H9 (cell line): Measurements from ENCODE around the gene HCFC2. TPM values are rescaled to one million over a fixed set of nuclear protein-coding genes. Genes with fewer than 3 reads are reported as not detected.

Experiments used
- DNase-seq: peaks from one replicate; pipeline ENCODE4 v3.0.0-alpha.2; 2017
- H2AFZ ChIP-seq: one replicate; pipeline ENCODE4 v1.6.1; 2013; ENCODE audit warnings: mild to moderate bottlenecking, low read length, control low read depth, moderate library complexity
- H2AK5ac ChIP-seq: 2 replicates; pipeline ENCODE4 v1.6.1; 2013; ENCODE audit warnings: low read length, control low read depth, mixed read lengths; ENCODE audit not compliant: insufficient read length
- H2BK120ac ChIP-seq: one replicate; pipeline ENCODE4 v1.6.1; 2013; ENCODE audit warnings: low read depth, mild to moderate bottlenecking, low read length, control low read depth, inconsistent platforms; ENCODE audit not compliant: poor library complexity, severe bottlenecking
- H2BK12ac ChIP-seq: 2 replicates; pipeline ENCODE4 v1.6.1; 2013; ENCODE audit warnings: low read length, control low read depth, mixed read lengths, low read depth; ENCODE audit not compliant: insufficient read length
- H2BK15ac ChIP-seq: 2 replicates; pipeline ENCODE4 v1.6.1; 2013; ENCODE audit warnings: low read depth, low read length, control low read depth
- H2BK20ac ChIP-seq: one replicate; pipeline ENCODE4 v1.6.1; 2013; ENCODE audit warnings: low read depth, mild to moderate bottlenecking, low read length, control low read depth, inconsistent platforms; ENCODE audit not compliant: poor library complexity, severe bottlenecking
- H2BK5ac ChIP-seq: 2 replicates; pipeline ENCODE4 v1.6.1; 2013; ENCODE audit warnings: low read length, control low read depth, mixed read lengths; ENCODE audit not compliant: insufficient read length
- H3K14ac ChIP-seq: 2 replicates; pipeline ENCODE4 v1.6.1; 2013; ENCODE audit warnings: low read length, control low read depth; ENCODE audit not compliant: insufficient read depth
- H3K18ac ChIP-seq: 2 replicates; pipeline ENCODE4 v1.6.1; 2013; ENCODE audit warnings: low read depth, mild to moderate bottlenecking, mixed read lengths, low read length, control low read depth; ENCODE audit not compliant: insufficient read length
- H3K23ac ChIP-seq: 2 replicates; pipeline ENCODE4 v1.6.1; 2013; ENCODE audit warnings: low read length, control low read depth, mixed read lengths, low read depth; ENCODE audit not compliant: insufficient read length
- H3K23me2 ChIP-seq: 2 replicates; pipeline ENCODE4 v1.6.1; 2013; ENCODE audit warnings: low read depth, mild to moderate bottlenecking, mixed read lengths, low read length, control low read depth; ENCODE audit not compliant: insufficient read length, poor library complexity, severe bottlenecking
- H3K27ac ChIP-seq: 2 replicates; pipeline ENCODE4 v1.5.1; 2013; ENCODE audit warnings: low read length, control low read depth, mixed read lengths, low read depth; ENCODE audit not compliant: insufficient read length
- H3K27me3 ChIP-seq: 2 replicates; pipeline ENCODE4 v1.6.1; 2013; ENCODE audit warnings: low read length, control low read depth, inconsistent platforms; ENCODE audit not compliant: insufficient read depth
- H3K4ac ChIP-seq: 2 replicates; pipeline ENCODE4 v1.6.1; 2013; ENCODE audit warnings: low read depth, mild to moderate bottlenecking, control low read depth, inconsistent platforms, low read length, moderate library complexity
- H3K4me1 ChIP-seq: 2 replicates; pipeline ENCODE4 v1.6.1; 2013; ENCODE audit warnings: low read length, control low read depth, inconsistent platforms; ENCODE audit not compliant: insufficient read depth
- H3K4me2 ChIP-seq: 2 replicates; pipeline ENCODE4 v1.6.1; 2013; ENCODE audit warnings: low read length, control low read depth, mixed read lengths; ENCODE audit not compliant: insufficient read length, insufficient read depth
- H3K56ac ChIP-seq: 2 replicates; pipeline ENCODE4 v1.6.1; 2013; ENCODE audit warnings: low read depth, mild to moderate bottlenecking, mixed read lengths, low read length, control low read depth; ENCODE audit not compliant: insufficient read length
- H3K79me1 ChIP-seq: 2 replicates; pipeline ENCODE4 v1.6.1; 2013; ENCODE audit warnings: low read depth, mild to moderate bottlenecking, moderate library complexity, low read length, control low read depth, inconsistent platforms; ENCODE audit not compliant: insufficient read depth, poor library complexity, severe bottlenecking
- H3K79me2 ChIP-seq: 2 replicates; pipeline ENCODE4 v1.6.1; 2013; ENCODE audit warnings: low read length, control low read depth, inconsistent platforms; ENCODE audit not compliant: insufficient read depth
- H3K9ac ChIP-seq: 2 replicates; pipeline ENCODE4 v1.6.1; 2013; ENCODE audit warnings: low read length, control low read depth, mixed read lengths; ENCODE audit not compliant: insufficient read length; ENCODE audit errors: extremely low read depth
- H3K9me3 ChIP-seq: one replicate; pipeline ENCODE4 v1.6.1; 2013; ENCODE audit warnings: low read depth, low read length, inconsistent platforms; ENCODE audit not compliant: control insufficient read depth
- H3T11ph ChIP-seq: one replicate; pipeline ENCODE4 v1.6.1; 2013; ENCODE audit warnings: mild to moderate bottlenecking, low read length, control low read depth, inconsistent platforms
- H4K20me1 ChIP-seq: one replicate; pipeline ENCODE4 v1.6.1; 2013; ENCODE audit not compliant: control insufficient read depth, insufficient read length, insufficient read depth
- H4K5ac ChIP-seq: 2 replicates; pipeline ENCODE4 v1.6.1; 2013; ENCODE audit warnings: low read depth, mild to moderate bottlenecking, mixed read lengths, low read length, control low read depth; ENCODE audit not compliant: insufficient read length
- H4K8ac ChIP-seq: replicated peaks from 2 replicates; pipeline ENCODE4 v1.6.1; 2013; ENCODE audit warnings: low read length, control low read depth, mixed read lengths, low read depth; ENCODE audit not compliant: insufficient read length
- H4K91ac ChIP-seq: 2 replicates; pipeline ENCODE4 v1.6.1; 2013; ENCODE audit warnings: low read depth, mild to moderate bottlenecking, moderate library complexity, mixed read lengths, low read length, control low read depth; ENCODE audit not compliant: insufficient read length
- H3K27ac Mint-ChIP-seq, 3 experiments: 2 replicates in 2 of 3; 3 replicates in 1 of 3; pipeline ENCODE4 v1.8.0; 2020 to 2021; ENCODE audit warnings: mixed read lengths in 3 of 3, mild to moderate bottlenecking in 1 of 3, moderate library complexity in 1 of 3
- H3K27me3 Mint-ChIP-seq: 2 replicates; pipeline ENCODE4 v1.8.0; 2021; ENCODE audit warnings: low read depth, mild to moderate bottlenecking, moderate library complexity, mixed read lengths
- H3K36me3 Mint-ChIP-seq, 3 experiments: 2 replicates in 2 of 3; 3 replicates in 1 of 3; pipeline ENCODE4 v1.8.0; 2020 to 2021; ENCODE audit warnings: low read depth in 3 of 3, mixed read lengths in 3 of 3; ENCODE audit not compliant: insufficient read depth in 1 of 3
- H3K4me1 Mint-ChIP-seq, 2 experiments: 2 replicates each; pipeline ENCODE4 v1.8.0; 2020; ENCODE audit warnings: mixed read lengths in 2 of 2
- H3K4me3 Mint-ChIP-seq, 2 experiments: 2 replicates in 1 of 2; 3 replicates in 1 of 2; pipeline ENCODE4 v1.8.0; 2020 to 2021; ENCODE audit warnings: mild to moderate bottlenecking in 2 of 2, mixed read lengths in 2 of 2, moderate library complexity in 1 of 2
- H3K9me3 Mint-ChIP-seq, 2 experiments: 2 replicates in 1 of 2; 3 replicates in 1 of 2; pipeline ENCODE4 v1.8.0; 2020; ENCODE audit warnings: mild to moderate bottlenecking in 2 of 2, mixed read lengths in 2 of 2, moderate library complexity in 1 of 2
- WGBS: extraction: QIAGEN DNeasy Blood & Tissue Kit; methylation state at CpG from one replicate; pipeline ENCODE4 v1.1.7; 2013; ENCODE audit warnings: missing lambda C conversion rate, low lambda C conversion rate, mixed read lengths; ENCODE audit not compliant: insufficient read length; ENCODE audit errors: extremely low coverage; 5-methylcytosine and 5-hydroxymethylcytosine counted together
- total RNA-seq: library from RNA; stranded (reverse); gene quantifications from 2 replicates; pipeline ENCODE4 v1.2.1, GENCODE V29; 2021
- TF ChIP-seq, protein P1 (sequence below): fragments of 200-600 bp; sonication (generic); conservative IDR thresholded peaks from 3 replicates; pipeline ENCODE4 v1.8.0; 2021; ENCODE audit warnings: antibody characterized with exemption, mild to moderate bottlenecking

HCFC2 gene
- total RNA-seq, 1 experiment from 2014 or later: 1.9 TPM

- H2BK20ac ChIP-seq: no peak overlapping the region
- H3K36me3 Mint-ChIP-seq: no peaks in the 10 kb centered on the region
- no peak overlapping the region for H3K27ac Mint-ChIP-seq
- H3K27me3 Mint-ChIP-seq: peaks cover 33% of the 10 kb centered on the region
- H3K27me3 ChIP-seq: 0 out of 2 replicates have a peak, but pooled peaks cover 3% of the 10 kb centered on the region
- no peak overlapping the region for H3K4me3 Mint-ChIP-seq
- WGBS: no CpG with 5 or more reads among the region's 4 CpGs
- no peak overlapping the region for H2AK5ac ChIP-seq
- H3K4me1 ChIP-seq: no peaks in the 10 kb centered on the region
- no peak overlapping the region for H3K14ac ChIP-seq
- no peak overlapping the region for H3K27ac ChIP-seq
- H4K91ac ChIP-seq: no peak overlapping the region
- H3K18ac ChIP-seq: no peak overlapping the region
- no peak overlapping the region for H2BK5ac ChIP-seq
- H3K79me2 ChIP-seq: no peaks in the 10 kb centered on the region
- peaks cover 8% of the 10 kb centered on the region for H3K23me2 ChIP-seq
- no peak overlapping the region for H4K5ac ChIP-seq
- H2BK15ac ChIP-seq: no peak overlapping the region
- H2BK120ac ChIP-seq: no peak overlapping the region
- H3K79me1 ChIP-seq: no peaks in the 10 kb centered on the region
- no peaks in the 10 kb centered on the region for H3K9me3 Mint-ChIP-seq
- H3K4ac ChIP-seq: no peak overlapping the region
- TF ChIP-seq, protein P1, sequence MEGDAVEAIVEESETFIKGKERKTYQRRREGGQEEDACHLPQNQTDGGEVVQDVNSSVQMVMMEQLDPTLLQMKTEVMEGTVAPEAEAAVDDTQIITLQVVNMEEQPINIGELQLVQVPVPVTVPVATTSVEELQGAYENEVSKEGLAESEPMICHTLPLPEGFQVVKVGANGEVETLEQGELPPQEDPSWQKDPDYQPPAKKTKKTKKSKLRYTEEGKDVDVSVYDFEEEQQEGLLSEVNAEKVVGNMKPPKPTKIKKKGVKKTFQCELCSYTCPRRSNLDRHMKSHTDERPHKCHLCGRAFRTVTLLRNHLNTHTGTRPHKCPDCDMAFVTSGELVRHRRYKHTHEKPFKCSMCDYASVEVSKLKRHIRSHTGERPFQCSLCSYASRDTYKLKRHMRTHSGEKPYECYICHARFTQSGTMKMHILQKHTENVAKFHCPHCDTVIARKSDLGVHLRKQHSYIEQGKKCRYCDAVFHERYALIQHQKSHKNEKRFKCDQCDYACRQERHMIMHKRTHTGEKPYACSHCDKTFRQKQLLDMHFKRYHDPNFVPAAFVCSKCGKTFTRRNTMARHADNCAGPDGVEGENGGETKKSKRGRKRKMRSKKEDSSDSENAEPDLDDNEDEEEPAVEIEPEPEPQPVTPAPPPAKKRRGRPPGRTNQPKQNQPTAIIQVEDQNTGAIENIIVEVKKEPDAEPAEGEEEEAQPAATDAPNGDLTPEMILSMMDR: no peak
- H3K4me2 ChIP-seq: no peak overlapping the region
- H4K20me1 ChIP-seq: no peaks in the 10 kb centered on the region
- H2AFZ ChIP-seq: no peak overlapping the region
- no peak overlapping the region for H4K8ac ChIP-seq
- H3K9me3 ChIP-seq: no peaks in the 10 kb centered on the region
- no peak overlapping the region for H3K9ac ChIP-seq
- H3K56ac ChIP-seq: no peak overlapping the region
- no peak for DNase-seq
- no peak overlapping the region for H2BK12ac ChIP-seq
- H3K4me1 Mint-ChIP-seq: peaks cover 13 to 17% of the 10 kb centered on the region in 2 experiments
- H3T11ph ChIP-seq: no peak overlapping the region
- H3K23ac ChIP-seq: no peak overlapping the region
Measured at GRCh38 chr12:104046306-104046705, 18.0 kb upstream of the HCFC2 start.
